DND-41 (cell line): ENCODE data around the gene ALDH1A3.

Experiments used
- EZH2 ChIP-seq: IDR thresholded peaks from 3 replicates; pipeline ENCODE4 v1.6.1; 2012; ENCODE audit warnings: borderline replicate concordance, low read depth, mild to moderate bottlenecking, moderate library complexity, low read length, inconsistent platforms; ENCODE audit not compliant: severe bottlenecking
- TF ChIP-seq, protein P1 (sequence below): IDR thresholded peaks from 2 replicates; pipeline ENCODE4 v1.5.1; 2012; ENCODE audit warnings: borderline replicate concordance, low read length, moderate library complexity, mild to moderate bottlenecking; ENCODE audit not compliant: poor library complexity, severe bottlenecking; ENCODE audit errors: extremely low read depth

- TF ChIP-seq EZH2: no peak
- TF ChIP-seq, protein P1, sequence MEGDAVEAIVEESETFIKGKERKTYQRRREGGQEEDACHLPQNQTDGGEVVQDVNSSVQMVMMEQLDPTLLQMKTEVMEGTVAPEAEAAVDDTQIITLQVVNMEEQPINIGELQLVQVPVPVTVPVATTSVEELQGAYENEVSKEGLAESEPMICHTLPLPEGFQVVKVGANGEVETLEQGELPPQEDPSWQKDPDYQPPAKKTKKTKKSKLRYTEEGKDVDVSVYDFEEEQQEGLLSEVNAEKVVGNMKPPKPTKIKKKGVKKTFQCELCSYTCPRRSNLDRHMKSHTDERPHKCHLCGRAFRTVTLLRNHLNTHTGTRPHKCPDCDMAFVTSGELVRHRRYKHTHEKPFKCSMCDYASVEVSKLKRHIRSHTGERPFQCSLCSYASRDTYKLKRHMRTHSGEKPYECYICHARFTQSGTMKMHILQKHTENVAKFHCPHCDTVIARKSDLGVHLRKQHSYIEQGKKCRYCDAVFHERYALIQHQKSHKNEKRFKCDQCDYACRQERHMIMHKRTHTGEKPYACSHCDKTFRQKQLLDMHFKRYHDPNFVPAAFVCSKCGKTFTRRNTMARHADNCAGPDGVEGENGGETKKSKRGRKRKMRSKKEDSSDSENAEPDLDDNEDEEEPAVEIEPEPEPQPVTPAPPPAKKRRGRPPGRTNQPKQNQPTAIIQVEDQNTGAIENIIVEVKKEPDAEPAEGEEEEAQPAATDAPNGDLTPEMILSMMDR: no peak
Observed at GRCh38 chr15:100878648-100879047, 983 bp upstream of the ALDH1A3 start.
